Measurements from ENCODE around the gene PTPN14. TPM values are rescaled to one million over a fixed set of nuclear protein-coding genes. Genes with fewer than 3 reads are reported as not detected.
"Not testable (repeated sequence)": the region's sequence is repeated elsewhere in the genome, so short reads cannot be mapped to it uniquely, and the experiment has no call there.

PTPN14 gene
- total RNA-seq, 1 donor: 104 TPM

GRCh38 chr1:214503553-214503952 lies 47.8 kb downstream of the PTPN14 start:
- peak; percentile 57 for DNase-seq (ENCODE audit: low read depth)
- no peak overlapping the region for H3K4me3 ChIP-seq (ENCODE audit: low read depth, low read length)
- no peak for TF ChIP-seq CTCF (IDR thresholded peaks at IDR 0.05; ENCODE audit: insufficient read depth, low read depth, low read length)

- H3K4me3 ChIP-seq (ENCODE audit: low read depth, low read length): no peak overlapping the region
- no peak for TF ChIP-seq CTCF (IDR thresholded peaks at IDR 0.05; ENCODE audit: insufficient read depth, low read depth, low read length)
- peak; percentile 42 for DNase-seq (ENCODE audit: low read depth)
These were observed 50.9 kb downstream of the PTPN14 start for GRCh38 chr1:214500340-214501055.

GRCh38 chr1:214499732-214500131 lies 51.7 kb downstream of the PTPN14 start:
- no peak for TF ChIP-seq CTCF (IDR thresholded peaks at IDR 0.05; ENCODE audit: insufficient read depth, low read depth, low read length)
- DNase-seq (ENCODE audit: low read depth): no peak
- no peak overlapping the region for H3K4me3 ChIP-seq (ENCODE audit: low read depth, low read length)

- H3K4me3 ChIP-seq (ENCODE audit: low read depth, low read length): no peak overlapping the region
- no peak for DNase-seq (ENCODE audit: low read depth)
- no peak for TF ChIP-seq CTCF (IDR thresholded peaks at IDR 0.05; ENCODE audit: insufficient read depth, low read depth, low read length)
These were observed 53.4 kb downstream of the PTPN14 start for GRCh38 chr1:214498021-214498420.

- no peak for TF ChIP-seq CTCF (IDR thresholded peaks at IDR 0.05; ENCODE audit: insufficient read depth, low read depth, low read length)
- no peak overlapping the region for H3K4me3 ChIP-seq (ENCODE audit: low read depth, low read length)
- no peak for DNase-seq (ENCODE audit: low read depth)
These were observed 55.3 kb downstream of the PTPN14 start for GRCh38 chr1:214496126-214496525.

- H3K4me3 ChIP-seq (ENCODE audit: low read depth, low read length): no peak overlapping the region
- no peak for DNase-seq (ENCODE audit: low read depth)
- TF ChIP-seq CTCF (IDR thresholded peaks at IDR 0.05; ENCODE audit: insufficient read depth, low read depth, low read length): no peak
These were observed 56.7 kb downstream of the PTPN14 start for GRCh38 chr1:214494706-214495105.

- DNase-seq (ENCODE audit: low read depth); H3K4me3 ChIP-seq (ENCODE audit: low read depth, low read length): not testable (repeated sequence)
These were observed 57.2 kb downstream of the PTPN14 start for GRCh38 chr1:214494179-214494578.
